Measurements from ENCODE around the gene SLC39A13.

The SLC39A13 gene

DNA sequence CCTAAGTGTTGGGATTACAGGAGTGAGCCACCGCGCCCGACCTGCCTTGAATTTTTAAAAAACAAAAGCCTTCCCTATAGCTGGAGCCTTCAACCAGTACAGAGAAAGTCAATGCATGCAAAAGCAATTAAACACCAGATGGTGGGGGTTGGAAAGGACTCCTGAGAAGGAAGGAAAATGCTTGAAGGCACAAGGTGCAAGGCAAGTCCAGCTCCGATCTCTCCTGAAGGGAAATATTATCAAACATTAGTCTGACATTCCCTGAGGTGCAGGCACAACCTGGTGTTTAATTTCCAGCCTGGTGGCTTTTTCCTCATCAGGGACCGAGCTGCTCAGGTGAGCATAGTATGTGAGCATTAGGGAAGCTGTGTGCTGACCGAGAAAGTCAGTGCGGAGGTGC lies 53.5 kb downstream of the SLC39A13 start:
- no peak for DNase-seq

DNA sequence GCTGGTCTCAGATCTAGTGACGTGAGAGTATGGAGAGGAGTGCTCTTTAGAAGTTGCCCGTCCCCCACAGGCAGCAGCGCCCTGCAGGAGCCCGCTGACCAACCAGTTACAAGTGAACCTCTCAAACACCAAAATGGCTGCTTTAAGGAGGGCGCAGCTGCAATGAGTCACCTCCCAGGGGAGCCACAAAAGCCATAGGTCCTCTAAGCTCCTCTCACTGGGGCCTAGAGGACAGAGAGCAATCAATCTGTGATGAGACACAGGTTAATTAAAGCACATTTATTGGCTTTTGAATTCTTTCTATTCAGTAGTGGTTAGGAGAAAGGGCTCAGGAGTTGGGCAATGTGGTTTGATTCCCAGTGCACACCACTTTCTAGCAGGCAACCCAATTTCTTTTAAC lies 56.1 kb downstream of the SLC39A13 start:
- peak; percentile 60 for DNase-seq
